ENCODE data around the gene PDCD10.

Gene PDCD10

DNA sequence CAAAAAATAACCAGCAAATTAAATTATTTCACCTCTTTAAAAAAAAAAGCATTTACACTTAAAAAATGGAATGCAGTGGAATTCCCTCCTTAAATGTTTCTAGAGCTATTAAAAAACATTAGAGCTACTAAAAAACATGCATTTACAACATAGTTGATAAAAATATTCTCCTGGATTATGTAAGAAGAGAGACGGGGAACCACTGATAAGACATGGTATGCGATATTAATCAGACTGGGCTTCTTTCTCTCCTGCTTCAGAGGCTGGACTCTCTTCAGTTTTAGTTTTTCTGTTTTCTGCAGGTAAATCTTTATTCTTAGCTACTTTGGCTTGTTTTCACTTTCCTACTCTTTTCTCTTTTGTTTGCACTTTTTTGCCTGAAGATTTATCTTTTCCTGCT is 40.6 kb downstream of the PDCD10 start:
- TF ChIP-seq FOXM1 (IDR thresholded peaks at IDR 0.05; ENCODE audit: borderline replicate concordance, low read depth): no peak
- TF ChIP-seq, protein P1, sequence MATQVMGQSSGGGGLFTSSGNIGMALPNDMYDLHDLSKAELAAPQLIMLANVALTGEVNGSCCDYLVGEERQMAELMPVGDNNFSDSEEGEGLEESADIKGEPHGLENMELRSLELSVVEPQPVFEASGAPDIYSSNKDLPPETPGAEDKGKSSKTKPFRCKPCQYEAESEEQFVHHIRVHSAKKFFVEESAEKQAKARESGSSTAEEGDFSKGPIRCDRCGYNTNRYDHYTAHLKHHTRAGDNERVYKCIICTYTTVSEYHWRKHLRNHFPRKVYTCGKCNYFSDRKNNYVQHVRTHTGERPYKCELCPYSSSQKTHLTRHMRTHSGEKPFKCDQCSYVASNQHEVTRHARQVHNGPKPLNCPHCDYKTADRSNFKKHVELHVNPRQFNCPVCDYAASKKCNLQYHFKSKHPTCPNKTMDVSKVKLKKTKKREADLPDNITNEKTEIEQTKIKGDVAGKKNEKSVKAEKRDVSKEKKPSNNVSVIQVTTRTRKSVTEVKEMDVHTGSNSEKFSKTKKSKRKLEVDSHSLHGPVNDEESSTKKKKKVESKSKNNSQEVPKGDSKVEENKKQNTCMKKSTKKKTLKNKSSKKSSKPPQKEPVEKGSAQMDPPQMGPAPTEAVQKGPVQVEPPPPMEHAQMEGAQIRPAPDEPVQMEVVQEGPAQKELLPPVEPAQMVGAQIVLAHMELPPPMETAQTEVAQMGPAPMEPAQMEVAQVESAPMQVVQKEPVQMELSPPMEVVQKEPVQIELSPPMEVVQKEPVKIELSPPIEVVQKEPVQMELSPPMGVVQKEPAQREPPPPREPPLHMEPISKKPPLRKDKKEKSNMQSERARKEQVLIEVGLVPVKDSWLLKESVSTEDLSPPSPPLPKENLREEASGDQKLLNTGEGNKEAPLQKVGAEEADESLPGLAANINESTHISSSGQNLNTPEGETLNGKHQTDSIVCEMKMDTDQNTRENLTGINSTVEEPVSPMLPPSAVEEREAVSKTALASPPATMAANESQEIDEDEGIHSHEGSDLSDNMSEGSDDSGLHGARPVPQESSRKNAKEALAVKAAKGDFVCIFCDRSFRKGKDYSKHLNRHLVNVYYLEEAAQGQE (IDR thresholded peaks at IDR 0.05; ENCODE audit: low read depth): no peak
- TF ChIP-seq MAX (IDR thresholded peaks at IDR 0.05): no peak
- no peak for TF ChIP-seq TEAD4 (IDR thresholded peaks at IDR 0.05)
- TF ChIP-seq CREB1 (IDR thresholded peaks at IDR 0.05; ENCODE audit: low read depth): no peak
- no peak for TF ChIP-seq TAF1 (IDR thresholded peaks at IDR 0.05; ENCODE audit: low read depth)
- TF ChIP-seq YY1 (IDR thresholded peaks at IDR 0.05; ENCODE audit: low read depth): no peak
- TF ChIP-seq ZBTB7A (IDR thresholded peaks at IDR 0.05; ENCODE audit: low read depth): no peak
- TF ChIP-seq EP300 (IDR thresholded peaks at IDR 0.05; ENCODE audit: borderline replicate concordance): no peak
- no peak for TF ChIP-seq TCF12 (IDR thresholded peaks at IDR 0.05; ENCODE audit: low read depth)
- no peak for TF ChIP-seq EGR1 (IDR thresholded peaks at IDR 0.05)
- TF ChIP-seq, protein P2, sequence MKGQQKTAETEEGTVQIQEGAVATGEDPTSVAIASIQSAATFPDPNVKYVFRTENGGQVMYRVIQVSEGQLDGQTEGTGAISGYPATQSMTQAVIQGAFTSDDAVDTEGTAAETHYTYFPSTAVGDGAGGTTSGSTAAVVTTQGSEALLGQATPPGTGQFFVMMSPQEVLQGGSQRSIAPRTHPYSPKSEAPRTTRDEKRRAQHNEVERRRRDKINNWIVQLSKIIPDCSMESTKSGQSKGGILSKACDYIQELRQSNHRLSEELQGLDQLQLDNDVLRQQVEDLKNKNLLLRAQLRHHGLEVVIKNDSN (IDR thresholded peaks at IDR 0.05): no peak
- TF ChIP-seq NFIC (IDR thresholded peaks at IDR 0.05): no peak

DNA sequence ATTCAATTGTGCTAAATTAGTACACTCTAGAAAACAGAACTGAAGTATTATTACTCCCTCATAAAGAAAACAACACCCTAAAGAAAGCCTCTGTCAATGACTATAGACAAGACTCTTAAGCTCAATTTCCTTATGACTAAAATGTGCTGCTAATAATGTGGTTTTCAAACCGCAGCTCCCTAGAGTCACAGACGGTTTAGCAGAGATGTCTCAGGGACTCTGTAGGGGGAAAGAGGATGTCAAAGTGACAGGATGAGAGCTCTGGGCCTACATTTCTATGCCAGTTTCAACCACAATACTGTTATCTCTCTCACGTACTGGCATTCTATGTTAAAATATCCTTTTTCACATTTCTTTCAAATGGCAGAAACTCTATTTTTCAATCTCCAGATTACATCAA is 43.3 kb downstream of the PDCD10 start:
- no peak for TF ChIP-seq MAX (IDR thresholded peaks at IDR 0.05)
- TF ChIP-seq ZBTB7A (IDR thresholded peaks at IDR 0.05; ENCODE audit: low read depth): no peak
- no peak for TF ChIP-seq EGR1 (IDR thresholded peaks at IDR 0.05)
- TF ChIP-seq, protein P1 (IDR thresholded peaks at IDR 0.05; ENCODE audit: low read depth): no peak
- TF ChIP-seq TCF12 (IDR thresholded peaks at IDR 0.05; ENCODE audit: low read depth): no peak
- no peak for TF ChIP-seq YY1 (IDR thresholded peaks at IDR 0.05; ENCODE audit: low read depth)
- no peak for TF ChIP-seq CREB1 (IDR thresholded peaks at IDR 0.05; ENCODE audit: low read depth)

- peak; percentile 70 for TF ChIP-seq CEBPB (IDR thresholded peaks at IDR 0.05)
- TF ChIP-seq MAX (IDR thresholded peaks at IDR 0.05): no peak
- TF ChIP-seq CREB1 (IDR thresholded peaks at IDR 0.05; ENCODE audit: low read depth): no peak
- peak; percentile 49 for TF ChIP-seq RAD21 (IDR thresholded peaks at IDR 0.05; ENCODE audit: low read depth)
Measured at GRCh38 chr3:167684388-167684993, 50.2 kb downstream of the PDCD10 start.

DNA sequence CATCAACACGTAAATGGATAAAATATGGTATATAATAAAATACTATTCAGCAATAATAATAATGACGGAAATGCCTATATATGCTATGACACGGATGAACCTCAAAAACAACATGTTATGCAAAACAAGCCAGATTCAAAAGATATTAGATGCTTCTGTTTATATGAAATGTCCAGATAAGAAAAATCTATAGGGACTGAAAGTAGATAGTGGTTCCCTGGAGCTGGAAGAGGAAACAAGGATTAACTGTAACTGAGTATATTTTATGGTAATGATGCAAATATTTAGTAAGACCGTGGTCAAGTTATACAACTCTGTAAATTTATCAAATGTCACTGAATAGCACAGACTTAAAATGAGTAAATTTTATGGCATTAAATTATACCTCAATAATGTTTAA is 55.2 kb downstream of the PDCD10 start:
- no peak for TF ChIP-seq NFIC (IDR thresholded peaks at IDR 0.05)
- TF ChIP-seq EGR1 (IDR thresholded peaks at IDR 0.05): no peak
- no peak for TF ChIP-seq TAF1 (IDR thresholded peaks at IDR 0.05; ENCODE audit: low read depth)
- no peak for TF ChIP-seq RAD21 (IDR thresholded peaks at IDR 0.05; ENCODE audit: low read depth)
- TF ChIP-seq TEAD4 (IDR thresholded peaks at IDR 0.05): no peak
- TF ChIP-seq CEBPB (IDR thresholded peaks at IDR 0.05): no peak
- no peak for TF ChIP-seq TCF12 (IDR thresholded peaks at IDR 0.05; ENCODE audit: low read depth)

DNA sequence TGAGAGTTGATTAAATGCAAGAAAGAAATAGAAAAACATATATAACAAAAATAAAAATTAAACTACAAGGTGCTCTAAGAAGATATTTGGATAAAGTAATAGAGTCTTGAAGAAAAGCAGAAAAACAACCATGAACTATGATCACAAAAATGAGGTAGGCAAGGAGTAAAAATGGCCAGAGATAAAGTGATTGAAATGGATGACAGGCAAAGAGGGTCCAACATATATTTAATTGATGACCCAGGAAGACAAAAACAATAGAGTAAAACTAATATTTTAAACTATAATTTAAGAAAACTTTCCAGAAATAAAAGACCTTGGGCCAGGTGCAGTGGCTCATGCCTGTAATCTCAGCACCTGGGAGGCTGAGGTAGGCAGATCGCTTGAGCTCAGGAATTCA is 58.8 kb downstream of the PDCD10 start:
- TF ChIP-seq EGR1 (IDR thresholded peaks at IDR 0.05) (no peak), EP300 (IDR thresholded peaks at IDR 0.05; ENCODE audit: borderline replicate concordance) (no peak), NFIC (IDR thresholded peaks at IDR 0.05) (no peak), TAF1 (IDR thresholded peaks at IDR 0.05; ENCODE audit: low read depth) (no peak), RAD21 (IDR thresholded peaks at IDR 0.05; ENCODE audit: low read depth) (no peak), FOXM1 (IDR thresholded peaks at IDR 0.05; ENCODE audit: borderline replicate concordance, low read depth) (no peak), CREB1 (IDR thresholded peaks at IDR 0.05; ENCODE audit: low read depth) (no peak), TCF12 (IDR thresholded peaks at IDR 0.05; ENCODE audit: low read depth) (no peak)
- TF ChIP-seq, protein P2 (IDR thresholded peaks at IDR 0.05): no peak

DNA sequence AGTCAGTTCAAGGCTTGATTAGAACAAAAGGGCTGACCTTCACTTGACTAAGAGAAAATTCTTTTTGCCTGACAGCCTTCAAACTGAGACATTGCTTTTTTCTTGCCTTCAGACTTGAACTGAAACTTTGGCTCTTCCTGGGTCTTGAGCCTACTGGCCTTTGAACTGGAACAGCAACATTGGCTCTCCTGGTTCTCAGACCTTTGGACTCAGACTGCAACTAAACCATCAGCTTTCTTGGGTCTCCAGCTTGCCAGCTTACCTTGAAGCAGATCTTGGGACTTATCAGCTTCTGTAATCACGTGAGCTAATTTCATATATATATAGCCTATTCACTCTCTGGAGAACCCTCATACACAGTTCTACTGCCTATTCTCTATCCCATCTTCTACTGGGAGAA is 61.5 kb downstream of the PDCD10 start:
- TF ChIP-seq EP300 (IDR thresholded peaks at IDR 0.05; ENCODE audit: borderline replicate concordance) (no peak), NFIC (IDR thresholded peaks at IDR 0.05) (no peak), RAD21 (IDR thresholded peaks at IDR 0.05; ENCODE audit: low read depth) (no peak), TEAD4 (IDR thresholded peaks at IDR 0.05) (no peak), FOXM1 (IDR thresholded peaks at IDR 0.05; ENCODE audit: borderline replicate concordance, low read depth) (no peak), TAF1 (IDR thresholded peaks at IDR 0.05; ENCODE audit: low read depth) (no peak)
